HG03439 (cell line): Measurements from ENCODE around the gene CACNA1A.

Experiments
- ATAC-seq: cut with Tn5 transposase; IDR thresholded peaks from one replicate; pipeline ENCODE4 v1.9.1; 2021; ENCODE audit warnings: mild to moderate bottlenecking, moderate library complexity; ENCODE audit not compliant: unreplicated experiment

Gene CACNA1A

GRCh38 chr19:13493516-13494310, 12.6 kb downstream of the CACNA1A start:
- no peak for ATAC-seq

GRCh38 chr19:13492128-13492527, 14.2 kb downstream of the CACNA1A start:
- ATAC-seq, result no peak

GRCh38 chr19:13487985-13488384, 18.3 kb downstream of the CACNA1A start:
- ATAC-seq, result no peak

GRCh38 chr19:13484166-13484565, 22.1 kb downstream of the CACNA1A start:
- no peak for ATAC-seq

GRCh38 chr19:13483215-13483614, 23.1 kb downstream of the CACNA1A start:
- no peak for ATAC-seq

- ATAC-seq, result no peak
These were observed 27.7 kb downstream of the CACNA1A start for GRCh38 chr19:13478576-13478975.

GRCh38 chr19:13476071-13476470, 30.2 kb downstream of the CACNA1A start:
- ATAC-seq, result no peak

- no peak for ATAC-seq
These were observed 31.2 kb downstream of the CACNA1A start for GRCh38 chr19:13475044-13475443.

- no peak for ATAC-seq
These were observed 39.6 kb downstream of the CACNA1A start for GRCh38 chr19:13466697-13467096.

GRCh38 chr19:13463296-13463695, 43.0 kb downstream of the CACNA1A start:
- ATAC-seq, result no peak

GRCh38 chr19:13461536-13461935, 44.7 kb downstream of the CACNA1A start:
- ATAC-seq, result no peak

- no peak for ATAC-seq
These were observed 46.2 kb downstream of the CACNA1A start for GRCh38 chr19:13460045-13460444.

- ATAC-seq, result no peak
These were observed 46.9 kb downstream of the CACNA1A start for GRCh38 chr19:13459351-13459750.

- ATAC-seq, result no peak
These were observed 54.8 kb downstream of the CACNA1A start for GRCh38 chr19:13451434-13451995.

GRCh38 chr19:13447978-13448377, 58.3 kb downstream of the CACNA1A start:
- ATAC-seq, result no peak

GRCh38 chr19:13441810-13442512, 64.3 kb downstream of the CACNA1A start:
- no peak for ATAC-seq

- ATAC-seq, result no peak
These were observed 68.2 kb downstream of the CACNA1A start for GRCh38 chr19:13437919-13438618.

- ATAC-seq, result no peak
These were observed 69.9 kb downstream of the CACNA1A start for GRCh38 chr19:13436352-13436751.

GRCh38 chr19:13430790-13431582, 75.3 kb downstream of the CACNA1A start:
- no peak for ATAC-seq

GRCh38 chr19:13429563-13429962, 76.7 kb downstream of the CACNA1A start:
- ATAC-seq, result no peak

- no peak for ATAC-seq
These were observed 77.9 kb downstream of the CACNA1A start for GRCh38 chr19:13428352-13428751.
